AG04449 (cell line): ENCODE measurements around the gene PDGFA.

Source experiments
- CTCF ChIA-PET: fragments of 350-600 bp; formaldehyde crosslinking; extraction: SDS; loops from one replicate; lab custom pipeline; 2021; ENCODE audit warnings: antibody characterized with exemption; lab: Yijun Ruan, JAX
- POLR2A ChIA-PET: fragments of 400-600, 350-600 bp; formaldehyde crosslinking; extraction: SDS; loops from one replicate; lab custom pipeline; 2020; ENCODE audit warnings: antibody characterized with exemption, inconsistent platforms; lab: Yijun Ruan, JAX
- DNase-seq: peaks from one replicate; pipeline ENCODE4 v3.0.0-alpha.2; 2010; ENCODE audit warnings: low read depth, low spot score
- H3K4me3 ChIP-seq: 2 replicates; pipeline ENCODE4 v1.5.1; 2011; ENCODE audit warnings: low read depth, mild to moderate bottlenecking, control low read depth, low read length
- CTCF ChIP-seq: IDR thresholded peaks from one replicate; pipeline ENCODE4 v1.5.1; 2011; ENCODE audit warnings: mild to moderate bottlenecking, moderate library complexity, low read length, control low read depth, inconsistent platforms; ENCODE audit not compliant: insufficient read depth; ENCODE audit errors: missing control alignments

The PDGFA gene

GRCh38 chr7:464454-465401 is 54.9 kb downstream of the PDGFA start:
- POLR2A ChIA-PET: interaction anchor here (1.0 kb wide), 1 partner anchor 9 kb away, joined by 4 read pairs; no protein-coding TSS in a partner anchor
- TF ChIP-seq CTCF: no peak
- CTCF ChIA-PET: interaction anchor here (1.1 kb wide), 1 partner anchor 9 kb away, joined by 3 read pairs; no protein-coding TSS in a partner anchor

GRCh38 chr7:463817-464453 is 55.7 kb downstream of the PDGFA start:
- ChIA-PET CTCF (interaction anchor here (1.1 kb wide), 1 partner anchor 10 kb away, joined by 3 read pairs; no protein-coding TSS in a partner anchor), POLR2A (interaction anchor here (1.0 kb wide), 1 partner anchor 10 kb away, joined by 4 read pairs; no protein-coding TSS in a partner anchor)
- no peak for DNase-seq
- H3K4me3 ChIP-seq: no peak overlapping the region
- no peak for TF ChIP-seq CTCF

More at GRCh38 chr7:464454-465401, 54.9 kb downstream of the PDGFA start:
- DNase-seq: no peak
- H3K4me3 ChIP-seq: no peak overlapping the region

- H3K4me3 ChIP-seq: no peak overlapping the region
- DNase-seq: no peak
- POLR2A ChIA-PET: no interaction called here
- no peak for TF ChIP-seq CTCF
- CTCF ChIA-PET: interaction anchor here (1.1 kb wide), 1 partner anchor 10 kb away, joined by 3 read pairs; no protein-coding TSS in a partner anchor
Measured at GRCh38 chr7:463362-463781, 56.3 kb downstream of the PDGFA start.

- CTCF ChIA-PET: no interaction called here
- H3K4me3 ChIP-seq: no peak overlapping the region
- no peak for DNase-seq
- no peak for TF ChIP-seq CTCF
- POLR2A ChIA-PET: no interaction called here
Measured at GRCh38 chr7:462173-463103, 57.2 kb downstream of the PDGFA start.

- ChIA-PET POLR2A (interaction anchor here (2.1 kb wide), 1 partner anchor 10 kb away, joined by 7 read pairs; no protein-coding TSS in a partner anchor), CTCF (no interaction called here)
- no peak for DNase-seq
- no peak for TF ChIP-seq CTCF
- H3K4me3 ChIP-seq: no peak overlapping the region
Measured at GRCh38 chr7:461453-462172, 58.0 kb downstream of the PDGFA start.
